Upper lobe of left lung (tissue), 6 donors: ENCODE results near the gene ADAMTS12. TPM values are rescaled to one million over a fixed set of nuclear protein-coding genes. Genes with fewer than 3 reads are reported as not detected.

Experiments
- ATAC-seq, 2 donors: fragments of 200-7000 bp; cut with Tn5 transposase; one replicate each; pipeline ENCODE4 v1.9.1; 2022; ENCODE audit warnings: mild to moderate bottlenecking in 2 of 2, moderate library complexity in 2 of 2; ENCODE audit not compliant: low FRiP score in 2 of 2
- DNase-seq, 2 donors: peaks; one replicate each; pipeline ENCODE4 v3.0.0-alpha.2; 2019 to 2020
- H3K27ac ChIP-seq, 4 donors: fragments of 200-600 bp; sonication (generic); one replicate each; pipeline ENCODE4 v1.5.1; 2016 to 2019
- H3K27me3 ChIP-seq, 4 donors: fragments of 200-600 bp; sonication (generic); one replicate each; pipeline ENCODE4 v1.5.1; 2017 to 2019
- H3K36me3 ChIP-seq, 4 donors: fragments of 200-600 bp; sonication (generic); one replicate each; pipeline ENCODE4 v1.5.1; 2016 to 2019
- H3K4me1 ChIP-seq, 4 donors: fragments of 200-600 bp; sonication (generic); one replicate each; pipeline ENCODE4 v1.5.1; 2018 to 2019
- H3K4me3 ChIP-seq, 4 donors: fragments of 200-600 bp; sonication (generic); one replicate each; pipeline ENCODE4 v1.5.1; 2017 to 2019; ENCODE audit warnings: mild to moderate bottlenecking in 2 of 4, moderate library complexity in 1 of 4
- H3K9me3 ChIP-seq, 4 donors: fragments of 200-600 bp; sonication (generic); one replicate each; pipeline ENCODE4 v1.5.1; 2018 to 2019
- EP300 ChIP-seq, 4 donors: sonication (generic); formaldehyde crosslinking; IDR thresholded peaks; one replicate each; pipeline ENCODE4 v1.5.1; 2017; ENCODE audit warnings: antibody characterized with exemption in 4 of 4, control low read depth in 2 of 4
- POLR2A ChIP-seq, 4 donors: fragments of 450-650 bp; IDR thresholded peaks; one replicate each; pipeline ENCODE4 v1.5.1; 2016 to 2017; ENCODE audit warnings: antibody characterized with exemption in 4 of 4, mild to moderate bottlenecking in 2 of 4
- POLR2AphosphoS5 ChIP-seq, 2 donors: sonication (generic); formaldehyde crosslinking; IDR thresholded peaks; one replicate each; pipeline ENCODE4 v1.5.1; 2017; ENCODE audit warnings: antibody characterized with exemption in 2 of 2
- WGBS, 2 donors: methylation state at CpG; one replicate each; pipeline ENCODE4 v1.1.5; 2017 to 2018; 5-methylcytosine and 5-hydroxymethylcytosine counted together
- total RNA-seq, 6 donors: library from RNA; depleted of rRNA in 4 of 6; stranded (reverse); fragments of >200 nt in 4 of 6; gene quantifications; one replicate each; pipeline versions ENCODE4 v1.1.0 to v1.2.1, GENCODE V29; 2016 to 2021
- TF ChIP-seq, protein P1 (sequence below), 6 experiments: fragments of 450-650 bp in 4 of 6; fragments of 200-600 bp in 2 of 6; sonication (generic) in 2 of 6; IDR thresholded peaks; one replicate each; pipeline ENCODE4 v1.5.1; 2016 to 2019; ENCODE audit warnings: antibody characterized with exemption in 6 of 6
- donor health status: DM: no; HTN: no; CAD: no; lungs with moderate emphysema.
- donor health status: DM: no; HTN: yes; CAD: no; lungs with severe emphysema.

ADAMTS12 gene
- total RNA-seq, 6 donors from 2014 or later, result 2.3 to 16.8 (median 7.4) TPM

DNA sequence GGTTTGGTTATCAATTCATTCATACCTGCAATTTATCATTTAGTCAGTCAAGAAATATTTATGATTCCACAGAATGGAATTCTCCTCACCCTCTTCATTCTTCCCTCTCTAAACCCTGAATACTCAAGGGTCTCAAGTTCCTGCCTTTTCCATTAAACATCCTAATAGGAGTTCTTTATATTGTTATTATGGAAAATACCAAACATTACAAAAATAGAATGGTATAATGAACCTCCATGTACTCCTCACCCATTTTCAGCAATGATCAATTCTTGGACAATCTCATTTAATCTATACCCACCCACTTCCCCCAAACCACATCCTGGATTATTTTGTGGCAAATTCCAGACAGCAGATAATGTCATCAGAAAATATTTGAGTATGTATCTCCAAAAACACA is 74.5 kb downstream of the ADAMTS12 start:
- Histone ChIP-seq H3K36me3 (no peaks in the 10 kb centered on the region), H3K27ac (no peak overlapping the region), H3K9me3 (peaks cover 0 to 4% (median 2%) of the 10 kb centered on the region in 4 donors), H3K4me3 (no peak overlapping the region), H3K4me1 (no peaks in the 10 kb centered on the region), H3K27me3 (no peaks in the 10 kb centered on the region)
- DNase-seq (no peak), ATAC-seq (no peak)
- TF ChIP-seq EP300 (IDR thresholded peaks at IDR 0.05), result no peak
- no peak for TF ChIP-seq POLR2AphosphoS5 (IDR thresholded peaks at IDR 0.05)
- TF ChIP-seq, protein P1, sequence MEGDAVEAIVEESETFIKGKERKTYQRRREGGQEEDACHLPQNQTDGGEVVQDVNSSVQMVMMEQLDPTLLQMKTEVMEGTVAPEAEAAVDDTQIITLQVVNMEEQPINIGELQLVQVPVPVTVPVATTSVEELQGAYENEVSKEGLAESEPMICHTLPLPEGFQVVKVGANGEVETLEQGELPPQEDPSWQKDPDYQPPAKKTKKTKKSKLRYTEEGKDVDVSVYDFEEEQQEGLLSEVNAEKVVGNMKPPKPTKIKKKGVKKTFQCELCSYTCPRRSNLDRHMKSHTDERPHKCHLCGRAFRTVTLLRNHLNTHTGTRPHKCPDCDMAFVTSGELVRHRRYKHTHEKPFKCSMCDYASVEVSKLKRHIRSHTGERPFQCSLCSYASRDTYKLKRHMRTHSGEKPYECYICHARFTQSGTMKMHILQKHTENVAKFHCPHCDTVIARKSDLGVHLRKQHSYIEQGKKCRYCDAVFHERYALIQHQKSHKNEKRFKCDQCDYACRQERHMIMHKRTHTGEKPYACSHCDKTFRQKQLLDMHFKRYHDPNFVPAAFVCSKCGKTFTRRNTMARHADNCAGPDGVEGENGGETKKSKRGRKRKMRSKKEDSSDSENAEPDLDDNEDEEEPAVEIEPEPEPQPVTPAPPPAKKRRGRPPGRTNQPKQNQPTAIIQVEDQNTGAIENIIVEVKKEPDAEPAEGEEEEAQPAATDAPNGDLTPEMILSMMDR (IDR thresholded peaks at IDR 0.05), result no peak
- no peak for TF ChIP-seq POLR2A (IDR thresholded peaks at IDR 0.05)

DNA sequence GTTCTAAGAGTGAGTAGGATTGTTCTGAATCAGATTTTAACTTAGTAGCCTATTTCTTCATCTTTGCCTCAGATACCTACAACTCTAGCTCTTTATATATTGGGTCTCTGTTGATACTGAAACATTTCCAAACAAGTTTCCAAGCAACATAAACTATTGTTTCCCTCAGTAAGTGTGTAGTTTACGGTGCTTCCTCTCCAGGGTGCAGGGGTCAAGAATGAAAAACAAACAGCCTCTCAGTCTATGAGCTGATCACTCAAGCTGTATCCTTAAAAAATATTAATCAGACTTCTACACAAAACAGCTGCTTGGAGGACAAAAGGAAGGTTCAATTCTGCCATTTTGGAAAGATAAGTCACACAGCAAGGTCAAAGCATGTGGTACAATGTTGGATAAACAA is 75.0 kb downstream of the ADAMTS12 start:
- no peaks in the 10 kb centered on the region for H3K4me1 ChIP-seq
- H3K27ac ChIP-seq, result no peak overlapping the region
- ATAC-seq (no peak), DNase-seq (no peak)
- H3K4me3 ChIP-seq, result no peak overlapping the region
- H3K36me3 ChIP-seq, result no peaks in the 10 kb centered on the region
- peaks cover 0 to 4% (median 2%) of the 10 kb centered on the region in 4 donors for H3K9me3 ChIP-seq
- TF ChIP-seq POLR2A (IDR thresholded peaks at IDR 0.05), result no peak
- TF ChIP-seq EP300 (IDR thresholded peaks at IDR 0.05), result no peak
- no peak for TF ChIP-seq POLR2AphosphoS5 (IDR thresholded peaks at IDR 0.05)
- TF ChIP-seq, protein P1 (IDR thresholded peaks at IDR 0.05), result no peak
- no peaks in the 10 kb centered on the region for H3K27me3 ChIP-seq
- WGBS, 2 donors, result 33 to 38% methylated on average over 1 of the region's 1 CpG

DNA sequence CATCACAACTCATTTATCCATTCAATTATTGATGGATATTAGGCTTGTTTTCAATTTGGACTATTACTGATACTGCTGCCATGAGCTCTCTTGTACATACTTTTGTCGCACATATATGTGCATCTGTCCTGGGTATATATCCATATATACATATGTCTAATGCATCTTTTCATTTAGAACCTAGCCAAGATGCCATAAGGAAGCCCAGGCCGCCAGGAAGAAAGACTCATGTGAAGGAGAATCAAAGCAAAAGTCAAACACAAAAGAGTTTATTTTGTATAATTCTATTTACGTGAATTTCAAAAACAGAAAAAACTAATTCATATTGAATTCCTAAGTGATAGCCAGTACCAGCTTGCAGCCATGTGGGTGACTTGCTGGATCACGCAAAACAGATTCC is 79.0 kb downstream of the ADAMTS12 start:
- Histone ChIP-seq H3K4me1 (no peaks in the 10 kb centered on the region), H3K4me3 (no peak overlapping the region), H3K36me3 (no peaks in the 10 kb centered on the region), H3K9me3 (no peaks in the 10 kb centered on the region), H3K27me3 (no peaks in the 10 kb centered on the region), H3K27ac (no peak overlapping the region)
- WGBS, 2 donors, result 66 to 89% methylated on average over 4 of the region's 4 CpGs
- TF ChIP-seq POLR2A (IDR thresholded peaks at IDR 0.05) (no peak), EP300 (IDR thresholded peaks at IDR 0.05) (no peak), POLR2AphosphoS5 (IDR thresholded peaks at IDR 0.05) (no peak)
- TF ChIP-seq, protein P1 (IDR thresholded peaks at IDR 0.05), result no peak
- ATAC-seq (no peak), DNase-seq (no peak)

DNA sequence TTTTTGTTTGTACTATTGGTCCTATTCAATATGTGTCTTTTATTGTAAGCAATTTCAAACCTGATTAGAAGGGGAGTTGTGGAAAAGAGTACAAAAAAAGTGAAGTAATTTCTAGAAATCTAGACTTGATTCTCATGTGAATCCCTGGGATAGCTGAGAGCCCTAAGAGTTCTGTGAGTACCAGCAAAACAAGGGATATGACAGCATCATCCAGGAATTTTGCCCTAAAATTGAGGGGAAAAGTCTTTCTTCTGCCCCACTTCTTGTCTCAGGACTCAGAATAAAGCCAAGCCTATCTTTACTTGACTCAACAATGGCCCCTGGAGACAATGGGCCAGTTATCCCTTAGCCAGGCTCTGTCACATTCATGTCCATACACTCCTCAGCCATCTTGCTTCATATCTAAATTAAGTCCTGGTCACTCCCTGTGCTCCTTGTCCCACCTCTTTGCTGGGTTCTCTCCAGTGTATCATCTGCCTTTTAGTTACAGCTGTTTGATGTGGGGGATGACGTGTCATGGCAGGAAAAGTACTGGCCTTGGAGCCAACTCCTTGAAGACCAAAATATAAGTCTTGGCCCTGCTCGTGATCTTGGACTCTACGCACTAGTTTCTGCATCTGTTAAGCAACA is 81.2 kb downstream of the ADAMTS12 start:
- Histone ChIP-seq H3K27me3 (no peaks in the 10 kb centered on the region), H3K4me3 (no peak overlapping the region), H3K4me1 (peaks cover 0 to 3% (median 0%) of the 10 kb centered on the region in 4 donors), H3K27ac (no peak overlapping the region), H3K36me3 (no peaks in the 10 kb centered on the region), H3K9me3 (no peaks in the 10 kb centered on the region)
- TF ChIP-seq EP300 (IDR thresholded peaks at IDR 0.05), result no peak
- TF ChIP-seq, protein P1 (IDR thresholded peaks at IDR 0.05), result no peak
- TF ChIP-seq POLR2A (IDR thresholded peaks at IDR 0.05), result no peak
- TF ChIP-seq POLR2AphosphoS5 (IDR thresholded peaks at IDR 0.05), result no peak
- no peak for ATAC-seq
- no peak for DNase-seq
- 82 to 94% methylated on average over 3 of the region's 3 CpGs for WGBS, 2 donors

DNA sequence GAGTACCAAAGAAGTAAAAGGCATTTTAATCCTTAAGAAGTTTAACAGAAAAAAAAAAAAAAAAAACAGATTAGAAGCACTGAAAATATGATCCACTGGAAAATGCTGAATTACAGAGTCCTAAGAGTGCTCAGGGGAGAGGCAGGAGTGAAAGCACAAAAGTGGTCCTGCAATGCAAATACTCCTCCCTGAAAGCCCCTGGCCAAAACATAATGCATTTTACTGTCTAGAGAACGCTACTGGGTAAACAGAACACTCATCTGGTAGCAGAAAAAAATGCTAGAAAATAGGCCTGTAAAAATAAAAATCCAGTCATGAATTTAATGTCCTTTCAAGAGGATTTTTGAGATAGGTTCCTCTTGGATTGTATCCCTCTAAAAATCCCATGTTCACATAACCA is 81.9 kb downstream of the ADAMTS12 start:
- 64 to 65% methylated on average over 1 of the region's 1 CpG for WGBS, 2 donors
- DNase-seq (no peak), ATAC-seq (no peak)
- no peaks in the 10 kb centered on the region for H3K36me3 ChIP-seq
- peaks cover 0 to 3% (median 0%) of the 10 kb centered on the region in 4 donors for H3K4me1 ChIP-seq
- no peak overlapping the region for H3K4me3 ChIP-seq
- H3K27ac ChIP-seq, result no peak overlapping the region
- TF ChIP-seq, protein P1 (IDR thresholded peaks at IDR 0.05), result no peak
- TF ChIP-seq POLR2A (IDR thresholded peaks at IDR 0.05) (no peak), EP300 (IDR thresholded peaks at IDR 0.05) (no peak), POLR2AphosphoS5 (IDR thresholded peaks at IDR 0.05) (no peak)
- H3K27me3 ChIP-seq, result no peaks in the 10 kb centered on the region
- no peaks in the 10 kb centered on the region for H3K9me3 ChIP-seq
